Rectal smooth muscle tissue (tissue), 1 donor: ENCODE data around the gene KMT2D.

Source experiments
- H3K27ac ChIP-seq: one replicate; pipeline ENCODE4 v1.7.0; 2013; ENCODE audit warnings: low read depth, low read length, inconsistent platforms
- H3K27me3 ChIP-seq: one replicate; pipeline ENCODE4 v1.7.0; 2013; ENCODE audit warnings: low read length; ENCODE audit not compliant: control insufficient read depth, insufficient read depth
- H3K36me3 ChIP-seq: one replicate; pipeline ENCODE4 v1.7.0; 2013; ENCODE audit warnings: low read length; ENCODE audit not compliant: control insufficient read depth, insufficient read depth
- H3K4me1 ChIP-seq: one replicate; pipeline ENCODE4 v1.7.0; 2013; ENCODE audit warnings: low read length; ENCODE audit not compliant: control insufficient read depth, insufficient read depth
- H3K4me3 ChIP-seq: one replicate; pipeline ENCODE4 v1.7.0; 2013; ENCODE audit warnings: low read length
- H3K9ac ChIP-seq: one replicate; pipeline ENCODE4 v1.7.0; 2013; ENCODE audit warnings: low read length

The KMT2D gene

GRCh38 chr12:49044660-49045059 lies 15.9 kb downstream of the KMT2D start:
- H3K4me1 ChIP-seq, result no peaks in the 10 kb centered on the region
- no peak overlapping the region for H3K9ac ChIP-seq
- peaks cover 71% of the 10 kb centered on the region for H3K36me3 ChIP-seq
- no peak overlapping the region for H3K4me3 ChIP-seq
- H3K27me3 ChIP-seq, result no peaks in the 10 kb centered on the region
- no peak overlapping the region for H3K27ac ChIP-seq

GRCh38 chr12:49043856-49044258 lies 16.7 kb downstream of the KMT2D start:
- Histone ChIP-seq H3K4me1 (no peaks in the 10 kb centered on the region), H3K27me3 (no peaks in the 10 kb centered on the region), H3K36me3 (peaks cover 69% of the 10 kb centered on the region), H3K9ac (no peak overlapping the region), H3K27ac (no peak overlapping the region), H3K4me3 (no peak overlapping the region)

GRCh38 chr12:49043241-49043640 lies 17.4 kb downstream of the KMT2D start:
- no peaks in the 10 kb centered on the region for H3K4me1 ChIP-seq
- H3K4me3 ChIP-seq, result no peak overlapping the region
- H3K9ac ChIP-seq, result no peak overlapping the region
- H3K27ac ChIP-seq, result no peak overlapping the region
- peaks cover 68% of the 10 kb centered on the region for H3K36me3 ChIP-seq
- no peaks in the 10 kb centered on the region for H3K27me3 ChIP-seq

GRCh38 chr12:49041881-49042484 lies 18.6 kb downstream of the KMT2D start:
- H3K4me1 ChIP-seq, result no peaks in the 10 kb centered on the region
- no peak overlapping the region for H3K27ac ChIP-seq
- H3K4me3 ChIP-seq, result no peak overlapping the region
- no peak overlapping the region for H3K9ac ChIP-seq
- H3K27me3 ChIP-seq, result no peaks in the 10 kb centered on the region
- peaks cover 75% of the 10 kb centered on the region for H3K36me3 ChIP-seq

GRCh38 chr12:49041036-49041880 lies 19.3 kb downstream of the KMT2D start:
- Histone ChIP-seq H3K27me3 (no peaks in the 10 kb centered on the region), H3K27ac (no peak overlapping the region), H3K4me3 (no peak overlapping the region), H3K9ac (no peak overlapping the region), H3K36me3 (peaks cover 74% of the 10 kb centered on the region), H3K4me1 (no peaks in the 10 kb centered on the region)

- no peak overlapping the region for H3K9ac ChIP-seq
- no peaks in the 10 kb centered on the region for H3K27me3 ChIP-seq
- H3K4me3 ChIP-seq, result no peak overlapping the region
- no peaks in the 10 kb centered on the region for H3K4me1 ChIP-seq
- H3K27ac ChIP-seq, result no peak overlapping the region
- peaks cover 66% of the 10 kb centered on the region for H3K36me3 ChIP-seq
Measured at GRCh38 chr12:49040364-49040855, 20.2 kb downstream of the KMT2D start.

- peaks cover 61% of the 10 kb centered on the region for H3K36me3 ChIP-seq
- no peaks in the 10 kb centered on the region for H3K27me3 ChIP-seq
Measured at GRCh38 chr12:49039421-49040363, 20.9 kb downstream of the KMT2D start.

GRCh38 chr12:49038291-49038955 lies 22.2 kb downstream of the KMT2D start:
- Histone ChIP-seq H3K4me3 (no peak overlapping the region), H3K27me3 (no peaks in the 10 kb centered on the region), H3K4me1 (no peaks in the 10 kb centered on the region), H3K27ac (no peak overlapping the region), H3K36me3 (peaks cover 56% of the 10 kb centered on the region), H3K9ac (no peak overlapping the region)

More at GRCh38 chr12:49039421-49040363, 20.9 kb downstream of the KMT2D start:
- no peak overlapping the region for H3K27ac ChIP-seq
- H3K9ac ChIP-seq, result no peak overlapping the region
- no peaks in the 10 kb centered on the region for H3K4me1 ChIP-seq
- no peak overlapping the region for H3K4me3 ChIP-seq

- no peak overlapping the region for H3K27ac ChIP-seq
- H3K9ac ChIP-seq, result no peak overlapping the region
- H3K4me1 ChIP-seq, result no peaks in the 10 kb centered on the region
- H3K4me3 ChIP-seq, result no peak overlapping the region
- H3K36me3 ChIP-seq, result peaks cover 51% of the 10 kb centered on the region
- no peaks in the 10 kb centered on the region for H3K27me3 ChIP-seq
Measured at GRCh38 chr12:49037947-49038237, 22.7 kb downstream of the KMT2D start.

- H3K4me3 ChIP-seq, result no peak overlapping the region
- H3K27me3 ChIP-seq, result no peaks in the 10 kb centered on the region
- no peak overlapping the region for H3K27ac ChIP-seq
- peaks cover 50% of the 10 kb centered on the region for H3K36me3 ChIP-seq
- no peak overlapping the region for H3K9ac ChIP-seq
- no peaks in the 10 kb centered on the region for H3K4me1 ChIP-seq
Measured at GRCh38 chr12:49037111-49037946, 23.3 kb downstream of the KMT2D start.

GRCh38 chr12:49036029-49036428 lies 24.6 kb downstream of the KMT2D start:
- Histone ChIP-seq H3K9ac (no peak overlapping the region), H3K27ac (no peak overlapping the region), H3K4me3 (no peak overlapping the region), H3K27me3 (no peaks in the 10 kb centered on the region), H3K36me3 (peaks cover 47% of the 10 kb centered on the region), H3K4me1 (no peaks in the 10 kb centered on the region)
